Thyroid gland (tissue), 4 donors: ENCODE results near the gene GOLPH3.

Experiments used
- CTCF ChIP-seq, 6 experiments: fragments of 200-600 bp in 3 of 6; fragments of 450-650 bp in 3 of 6; sonication (generic) in 3 of 6; IDR thresholded peaks; one replicate each; pipeline ENCODE4 v1.5.1; 2016 to 2019; ENCODE audit warnings: antibody characterized with exemption in 6 of 6, mild to moderate bottlenecking in 2 of 6, inconsistent platforms in 1 of 6, moderate library complexity in 1 of 6
- POLR2A ChIP-seq, 2 donors: fragments of 450-650 bp; IDR thresholded peaks; one replicate each; pipeline ENCODE4 v1.6.1; 2017; ENCODE audit warnings: antibody characterized with exemption in 2 of 2, mild to moderate bottlenecking in 2 of 2, moderate library complexity in 1 of 2

GRCh38 chr5:32108167-32108566, 66.0 kb downstream of the GOLPH3 start:
- TF ChIP-seq CTCF (IDR thresholded peaks at IDR 0.05) (no peak), POLR2A (IDR thresholded peaks at IDR 0.05) (no peak)
